GM18951 (cell line): Measurements from ENCODE around the gene RNF39.

Experiments used
- POLR2A ChIP-seq: IDR thresholded peaks from 4 replicates; pipeline ENCODE4 v1.6.1; 2011; ENCODE audit warnings: mild to moderate bottlenecking; ENCODE audit not compliant: insufficient read length, insufficient read depth; ENCODE audit errors: extremely low read depth
- in situ Hi-C: fragments of 300-500 bp; cut with MboI; formaldehyde crosslinking; loops from one replicate; pipeline ENCODE4 v1.12.0; 2022; ENCODE audit warnings: low sequenced_read_pairs, mixed read lengths, inconsistent platforms; ENCODE audit not compliant: unreplicated experiment

Gene RNF39

GRCh38 chr6:30075790-30076732 lies 492 bp upstream of the RNF39 start:
- TF ChIP-seq POLR2A = no peak
- in situ Hi-C loops = no loop called here

- TF ChIP-seq POLR2A = no peak
- in situ Hi-C loops = no loop called here
Measured at GRCh38 chr6:30074331-30075093, 1.1 kb downstream of the RNF39 start.

- no peak for TF ChIP-seq POLR2A
- in situ Hi-C loops = no loop called here
Measured at GRCh38 chr6:30073489-30074235, 1.9 kb downstream of the RNF39 start.

- in situ Hi-C loops = no loop called here
- no peak for TF ChIP-seq POLR2A
Measured at GRCh38 chr6:30071858-30072257, 3.7 kb downstream of the RNF39 start.

GRCh38 chr6:30071081-30071818 lies 4.3 kb downstream of the RNF39 start:
- in situ Hi-C loops = no loop called here

GRCh38 chr6:30067460-30068139 lies 8.0 kb downstream of the RNF39 start:
- in situ Hi-C loops = no loop called here
- TF ChIP-seq POLR2A = no peak

More at GRCh38 chr6:30071081-30071818, 4.3 kb downstream of the RNF39 start:
- TF ChIP-seq POLR2A = no peak

- peak; percentile 87 for TF ChIP-seq POLR2A
- in situ Hi-C loops = no loop called here
Measured at GRCh38 chr6:30066577-30067459, 8.8 kb downstream of the RNF39 start, which contains the start of gene PPP1R11. Gene PPP1R11, plus strand, starts transcription at chr6:30067198. Its CDS starts 213 bp downstream, at chr6:30067411.

GRCh38 chr6:30066082-30066481 lies 9.5 kb downstream of the RNF39 start:
- in situ Hi-C loops = no loop called here

GRCh38 chr6:30063315-30063714 lies 12.3 kb downstream of the RNF39 start:
- TF ChIP-seq POLR2A = no peak
- in situ Hi-C loops = no loop called here

More at GRCh38 chr6:30066082-30066481, 9.5 kb downstream of the RNF39 start:
- TF ChIP-seq POLR2A = no peak

GRCh38 chr6:30062471-30063178 lies 12.9 kb downstream of the RNF39 start:
- in situ Hi-C loops = no loop called here
- no peak for TF ChIP-seq POLR2A
